ENCODE data around the gene CPED1.
"Not testable (repeated sequence)": the region's sequence is repeated elsewhere in the genome, so short reads cannot be mapped to it uniquely, and the experiment has no call there.

Gene CPED1

GRCh38 chr7:121195010-121195409, 206.5 kb downstream of the CPED1 start:
- DNase-seq = no peak

DNA sequence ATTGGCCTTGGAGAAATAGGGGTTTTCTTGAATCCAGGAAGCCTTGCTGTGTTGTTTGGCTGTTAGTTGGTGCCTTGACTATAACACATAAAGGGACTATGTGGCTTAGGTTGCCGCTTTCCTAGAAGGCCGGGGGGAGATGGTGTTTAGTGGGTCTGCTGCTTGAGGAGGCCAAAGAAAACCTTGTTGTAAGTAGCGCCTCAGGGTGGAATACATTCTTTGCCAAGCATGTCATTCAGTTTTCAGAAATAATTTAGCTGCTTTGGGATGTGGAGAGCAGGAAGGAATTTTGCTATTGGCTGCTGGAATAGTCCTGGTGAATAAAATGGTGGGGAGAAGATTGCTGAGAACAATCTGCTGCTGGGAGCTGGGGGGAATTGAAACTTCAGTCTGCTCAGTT, 207.4 kb downstream of the CPED1 start:
- DNase-seq = no peak

DNA sequence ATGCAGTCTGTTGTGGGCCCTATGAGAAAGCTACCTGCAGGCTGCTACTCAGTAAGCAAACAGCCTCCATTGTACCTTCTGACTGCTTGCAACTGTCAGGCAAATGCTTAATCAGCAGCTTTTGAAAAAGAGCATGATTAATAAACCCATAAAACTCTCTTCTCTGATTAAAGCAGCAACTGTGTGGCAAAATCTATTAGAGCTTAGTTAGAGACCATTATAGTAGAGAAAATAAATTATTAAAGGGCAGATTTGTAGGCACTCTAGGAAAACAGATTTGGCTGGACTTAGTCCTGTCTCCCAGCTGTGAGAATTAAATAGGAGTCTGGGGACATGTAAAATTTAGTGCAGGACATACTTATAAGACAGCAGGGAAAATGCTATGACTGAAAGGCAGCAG, 207.8 kb downstream of the CPED1 start:
- DNase-seq = no peak

- DNase-seq = no peak
These were observed 208.9 kb downstream of the CPED1 start for GRCh38 chr7:121197455-121197854.

GRCh38 chr7:121198502-121198901, 210.0 kb downstream of the CPED1 start:
- no peak for DNase-seq

DNA sequence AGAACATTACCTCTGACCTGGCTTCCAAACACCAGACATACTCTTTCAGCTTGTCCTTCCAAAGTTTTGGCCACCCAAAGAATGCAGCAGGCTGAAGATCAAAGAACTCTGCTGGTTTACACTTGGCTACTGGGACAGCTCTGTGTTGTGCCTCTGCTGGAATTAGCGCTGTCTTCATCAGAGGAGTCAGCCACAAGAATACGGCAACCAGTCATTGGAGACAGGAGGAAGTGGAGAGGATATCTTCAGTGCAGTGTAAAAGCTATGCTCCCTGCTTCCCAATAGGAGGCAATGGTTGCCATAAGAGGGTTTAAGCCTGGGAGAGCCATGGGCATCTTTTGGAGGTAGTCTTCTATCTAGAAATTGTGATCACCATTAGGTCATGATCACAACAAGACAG, 213.6 kb downstream of the CPED1 start:
- DNase-seq = no peak

DNA sequence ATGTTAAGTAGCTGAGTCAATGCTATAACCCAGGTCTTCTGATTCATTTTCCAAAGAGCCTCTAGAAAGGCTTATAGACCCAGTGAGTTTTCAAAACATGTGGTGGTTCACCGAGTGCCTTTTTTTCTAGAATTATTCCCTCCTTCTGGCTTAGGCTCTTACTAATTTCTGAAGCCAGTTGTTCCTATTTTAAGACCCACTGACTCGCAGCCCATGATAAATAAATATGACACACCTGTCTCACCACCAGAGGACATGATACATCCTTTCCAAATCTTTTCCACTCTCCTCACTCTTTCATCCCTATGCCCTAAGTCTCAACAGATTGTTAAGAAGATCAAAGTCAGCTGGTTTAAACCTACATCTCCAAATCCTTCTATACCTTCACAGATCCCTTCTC, 214.3 kb downstream of the CPED1 start:
- DNase-seq = no peak

DNA sequence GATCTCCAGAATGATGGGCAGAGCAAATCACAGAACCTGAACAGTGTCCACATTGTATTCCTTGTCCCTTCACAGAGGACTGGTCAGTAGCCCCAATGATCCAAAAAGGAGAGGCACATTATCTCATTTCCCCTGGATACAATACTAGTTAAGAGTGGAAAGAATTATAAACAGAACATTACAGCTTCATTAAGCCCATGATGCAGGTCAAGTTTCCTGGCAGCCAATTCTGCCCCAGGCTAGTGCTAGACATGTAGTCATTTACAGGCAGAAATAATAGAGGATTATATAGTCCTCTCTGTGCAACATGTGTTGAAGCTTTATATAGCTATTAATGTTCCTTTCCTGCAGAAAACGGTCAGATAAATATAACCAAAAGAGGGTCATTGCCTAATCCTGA, 216.0 kb downstream of the CPED1 start:
- peak; percentile 62 for DNase-seq

- DNase-seq = no peak
These were observed 217.3 kb downstream of the CPED1 start for GRCh38 chr7:121205777-121206176.

DNA sequence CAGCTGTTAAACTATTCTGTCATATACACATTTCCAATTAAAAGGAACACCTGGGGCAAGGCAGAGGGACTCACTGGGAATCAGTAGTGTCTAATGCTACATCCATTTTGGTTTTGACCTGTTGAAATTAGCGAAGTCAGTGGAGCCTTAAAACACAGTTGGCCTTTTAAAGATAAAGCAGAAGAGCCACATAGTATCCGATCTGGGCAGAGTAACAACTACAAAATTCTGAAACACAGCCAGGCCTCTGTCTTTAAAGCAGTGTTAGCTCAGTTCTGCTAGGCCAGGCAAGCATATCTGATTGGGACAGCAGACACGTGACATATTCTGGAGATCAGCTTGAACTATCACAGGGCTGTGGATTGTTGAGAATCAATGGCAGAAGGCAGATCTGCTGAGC, 222.7 kb downstream of the CPED1 start:
- no peak for DNase-seq

GRCh38 chr7:121212036-121212435, 223.5 kb downstream of the CPED1 start:
- no peak for DNase-seq

GRCh38 chr7:121214657-121215056, 226.1 kb downstream of the CPED1 start:
- DNase-seq = no peak

DNA sequence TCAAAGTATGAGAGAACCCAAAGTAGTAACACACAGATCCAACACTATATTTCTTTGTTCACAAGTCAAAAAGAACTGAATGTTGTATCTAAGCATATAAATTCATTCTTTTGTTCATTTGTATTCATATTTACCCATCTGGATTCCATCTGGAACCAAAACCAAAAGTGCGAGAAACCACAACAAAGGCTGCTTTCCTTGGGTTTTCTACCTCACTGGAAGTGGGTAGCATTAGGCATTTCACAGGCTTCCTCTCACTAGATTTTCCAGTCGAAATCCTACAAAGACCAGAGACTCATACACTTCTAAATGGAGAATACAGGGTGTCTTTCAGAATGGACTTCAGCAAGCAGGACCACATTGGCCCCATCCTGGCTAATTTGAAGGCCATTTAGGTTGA, 230.5 kb downstream of the CPED1 start:
- no peak for DNase-seq

- DNase-seq = not testable (repeated sequence)
These were observed 232.6 kb downstream of the CPED1 start for GRCh38 chr7:121221108-121221507.

- DNase-seq = no peak
These were observed 240.3 kb downstream of the CPED1 start for GRCh38 chr7:121228779-121229178.

GRCh38 chr7:121235201-121235600, 246.7 kb downstream of the CPED1 start:
- DNase-seq = no peak

- DNase-seq = no peak
These were observed 249.1 kb downstream of the CPED1 start for GRCh38 chr7:121237601-121238000.

DNA sequence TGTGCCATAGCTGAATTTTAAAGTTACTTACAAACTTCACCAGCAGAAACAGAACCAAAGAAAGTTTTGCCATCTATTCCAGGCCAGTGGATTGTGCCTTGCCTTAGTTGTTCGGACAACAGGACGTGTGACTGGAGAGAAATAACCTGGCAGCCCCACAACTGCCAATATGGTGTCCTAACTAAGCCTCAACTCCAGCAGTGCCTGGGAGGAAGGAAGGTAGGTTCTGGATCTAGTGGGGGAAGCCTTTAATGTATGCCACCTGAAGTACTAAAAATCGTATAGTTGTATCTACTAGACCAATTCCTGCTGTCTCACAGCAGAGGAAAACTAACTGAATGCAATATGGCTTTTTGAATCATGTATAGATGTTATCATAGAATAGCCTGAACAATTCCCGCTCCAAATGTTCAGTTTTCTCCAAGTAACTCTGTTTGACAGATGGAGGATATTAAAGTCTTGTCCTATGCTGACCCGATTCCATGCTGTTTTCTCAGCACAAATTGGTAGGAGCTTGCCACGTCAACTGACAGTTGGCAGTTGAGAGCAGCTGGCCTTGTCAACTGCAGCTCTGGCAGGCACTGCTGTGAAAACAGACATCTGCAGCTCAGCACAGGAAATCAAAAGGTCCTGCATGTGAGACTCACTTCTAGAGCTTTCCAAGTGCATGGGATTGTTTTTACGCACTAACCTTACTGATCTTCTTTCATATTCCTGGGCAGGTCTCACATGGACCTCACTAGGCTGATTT, 255.8 kb downstream of the CPED1 start:
- DNase-seq = peak; percentile 1

DNA sequence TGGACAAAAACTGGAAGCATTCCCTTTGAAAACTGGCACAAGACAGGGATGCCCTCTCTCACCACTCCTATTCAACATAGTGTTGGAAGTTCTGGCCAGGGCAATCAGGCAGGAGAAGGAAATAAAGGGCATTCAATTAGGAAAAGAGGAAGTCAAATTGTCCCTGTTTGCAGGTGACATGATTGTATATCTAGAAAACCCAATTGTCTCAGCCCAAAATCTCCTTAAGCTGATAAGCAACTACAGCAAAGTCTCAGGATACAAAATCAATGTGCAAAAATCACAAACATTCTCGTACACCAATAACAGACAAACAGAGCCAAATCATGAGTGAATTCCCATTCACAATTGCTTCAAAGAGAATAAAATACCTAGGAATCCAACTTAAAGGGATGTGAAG, 262.9 kb downstream of the CPED1 start:
- not testable (repeated sequence) for DNase-seq

DNA sequence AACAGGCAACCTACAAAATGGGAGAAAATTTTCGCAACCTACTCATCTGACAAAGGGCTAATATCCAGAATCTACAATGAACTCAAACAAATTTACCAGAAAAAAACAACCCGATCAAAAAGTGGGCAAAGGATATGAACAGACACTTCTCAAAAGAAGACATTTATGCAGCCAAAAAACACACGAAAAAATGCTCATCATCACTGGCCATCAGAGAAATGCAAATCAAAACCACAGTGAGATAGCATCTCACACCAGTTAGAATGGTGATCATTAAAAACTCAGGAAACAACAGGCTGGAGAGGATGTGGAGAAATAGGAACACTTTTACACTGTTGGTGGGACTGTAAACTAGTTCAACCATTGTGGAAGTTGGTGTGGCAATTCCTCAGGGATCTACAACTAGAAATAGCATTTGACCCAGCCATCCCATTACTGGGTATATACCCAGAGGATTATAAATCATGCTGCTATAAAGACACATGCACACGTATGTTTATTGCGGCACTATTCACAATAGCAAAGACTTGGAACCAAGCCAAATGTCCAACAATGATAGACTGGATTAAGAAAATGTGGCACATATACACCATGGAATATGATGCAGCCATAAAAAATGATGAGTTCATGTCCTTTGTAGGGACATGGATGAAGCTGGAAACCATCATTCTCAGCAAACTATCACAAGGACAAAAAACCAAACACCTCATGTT, 264.2 kb downstream of the CPED1 start:
- not testable (repeated sequence) for DNase-seq

GRCh38 chr7:121259826-121260225, 271.3 kb downstream of the CPED1 start:
- DNase-seq = no peak

DNA sequence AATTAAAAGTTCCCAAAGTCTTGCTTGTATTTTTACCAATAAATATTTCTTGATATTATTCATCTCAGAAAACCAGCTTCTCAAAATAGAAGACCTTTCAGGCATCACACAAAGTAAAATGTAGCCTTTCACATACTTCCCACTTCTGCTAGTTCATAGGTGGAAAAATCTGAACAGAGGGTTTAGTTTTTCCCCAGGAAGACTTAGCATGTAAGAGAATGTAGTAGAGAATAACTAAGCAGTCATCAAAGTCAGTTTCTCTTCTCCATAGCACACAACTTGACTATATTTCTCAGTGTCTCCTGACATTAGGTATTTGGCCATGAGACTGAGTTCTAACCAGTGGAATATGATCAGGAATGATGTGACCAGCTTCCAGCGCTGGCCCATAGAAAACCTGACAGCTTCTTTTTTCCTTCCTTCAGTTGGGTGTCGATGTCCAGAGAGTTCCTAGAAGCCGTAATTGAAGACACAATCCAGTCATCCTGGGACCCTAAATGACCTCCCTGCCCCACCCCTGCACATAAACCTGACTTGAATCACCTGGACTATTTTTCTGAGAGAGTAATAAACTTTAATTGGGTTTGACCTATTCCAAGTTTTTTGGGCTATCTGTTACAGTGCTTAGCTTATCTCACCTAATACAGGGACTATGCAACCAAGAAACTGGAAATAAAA, 272.8 kb downstream of the CPED1 start:
- no peak for DNase-seq

DNA sequence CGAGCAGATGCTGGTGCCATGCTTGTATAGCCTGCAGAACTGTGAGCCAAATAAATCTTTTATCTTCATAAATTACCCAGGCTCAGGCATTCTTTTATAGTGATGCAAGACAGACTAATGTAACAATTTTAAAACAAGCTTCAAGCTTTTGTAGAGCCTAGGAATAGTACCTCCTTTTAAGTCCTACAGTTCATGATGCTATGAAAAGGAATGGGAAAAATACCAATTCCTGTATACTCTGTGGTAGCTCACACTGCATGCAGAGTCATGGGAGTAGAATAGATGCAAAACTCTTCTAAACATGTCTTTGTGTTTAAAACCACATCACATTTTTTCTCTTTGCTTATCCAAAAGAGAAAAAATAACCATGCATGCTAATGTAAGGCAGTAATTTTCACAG, 273.7 kb downstream of the CPED1 start:
- no peak for DNase-seq

DNA sequence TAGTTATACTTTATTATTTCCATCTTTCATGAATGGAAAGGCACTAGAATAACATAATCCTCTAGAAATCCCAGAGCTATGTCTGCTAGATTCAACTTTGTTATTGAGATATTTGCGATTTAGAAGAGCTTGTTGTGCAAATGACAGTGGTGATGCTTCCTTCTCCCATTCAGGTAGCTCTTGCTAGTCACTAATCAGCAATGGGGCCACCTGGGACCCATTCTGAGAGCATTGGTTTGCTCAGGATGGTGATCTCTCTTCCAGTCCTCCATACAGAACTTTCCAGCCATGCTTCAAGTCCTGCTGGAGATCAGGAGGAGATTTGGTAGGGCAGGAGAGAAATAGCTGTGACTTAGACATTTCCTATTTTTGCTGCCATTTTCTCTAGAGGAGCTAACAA, 274.5 kb downstream of the CPED1 start:
- no peak for DNase-seq

All from NCI-H146 (cell line).